Right forelimb (tissue), 1 donor: ENCODE data around the gene HFE.
"Not testable (repeated sequence)": the region's sequence is repeated elsewhere in the genome, so short reads cannot be mapped to it uniquely, and the experiment has no call there.

ENCODE experiments used
- DNase-seq: peaks from one replicate; pipeline ENCODE4 v3.0.0-alpha.2; 2018

The HFE gene

DNA sequence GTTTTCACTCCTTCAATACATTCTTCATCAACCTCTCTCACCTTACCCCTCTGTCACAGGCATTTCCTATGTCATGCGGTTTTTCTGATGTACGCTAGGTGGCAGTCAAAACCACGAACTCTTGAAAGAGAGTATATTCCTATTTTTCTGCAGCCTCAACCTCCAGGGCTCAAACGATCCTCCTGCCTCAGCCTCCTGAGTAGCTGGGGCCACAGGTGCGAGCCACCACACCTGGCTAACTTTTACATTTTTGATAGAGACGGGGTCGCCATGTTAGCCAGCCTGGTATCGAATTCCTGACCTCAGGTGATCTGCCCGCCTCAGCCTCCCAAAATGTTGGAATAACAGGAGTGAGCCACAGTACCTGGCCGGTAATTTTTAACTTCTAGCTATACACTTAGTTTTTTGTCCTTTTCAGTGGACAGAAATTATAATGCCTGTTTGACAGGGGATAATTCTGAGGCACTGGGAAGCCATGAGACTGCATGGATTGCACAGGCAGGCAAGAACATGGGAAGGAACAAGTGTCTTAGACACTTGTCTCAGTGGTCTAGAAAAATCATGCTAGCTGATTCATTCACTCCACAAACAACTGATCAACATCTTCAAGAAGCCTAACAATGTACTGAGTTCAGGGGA lies 22.5 kb upstream of the HFE start:
- DNase-seq, result no peak

GRCh38 chr6:26065952-26066380 lies 21.3 kb upstream of the HFE start:
- no peak for DNase-seq

DNA sequence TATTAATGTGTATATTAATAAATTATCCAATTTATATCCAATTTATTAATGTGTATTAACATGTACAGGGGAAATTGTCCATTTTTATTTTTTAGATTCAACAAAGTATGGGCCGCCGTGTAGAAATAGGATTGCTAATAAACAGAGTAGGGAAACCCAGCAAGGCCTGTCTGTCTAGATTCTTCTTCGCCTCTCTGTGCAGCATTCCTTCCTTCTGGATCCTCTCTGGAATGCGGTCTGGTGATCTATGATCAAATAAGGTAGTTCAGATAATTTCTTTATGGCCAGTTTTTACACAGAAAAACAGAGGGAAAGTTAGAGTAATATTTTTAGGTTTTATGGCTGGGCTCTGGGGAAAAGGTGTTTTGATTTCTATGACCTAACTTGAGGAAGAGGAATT lies 19.9 kb upstream of the HFE start:
- no peak for DNase-seq

DNA sequence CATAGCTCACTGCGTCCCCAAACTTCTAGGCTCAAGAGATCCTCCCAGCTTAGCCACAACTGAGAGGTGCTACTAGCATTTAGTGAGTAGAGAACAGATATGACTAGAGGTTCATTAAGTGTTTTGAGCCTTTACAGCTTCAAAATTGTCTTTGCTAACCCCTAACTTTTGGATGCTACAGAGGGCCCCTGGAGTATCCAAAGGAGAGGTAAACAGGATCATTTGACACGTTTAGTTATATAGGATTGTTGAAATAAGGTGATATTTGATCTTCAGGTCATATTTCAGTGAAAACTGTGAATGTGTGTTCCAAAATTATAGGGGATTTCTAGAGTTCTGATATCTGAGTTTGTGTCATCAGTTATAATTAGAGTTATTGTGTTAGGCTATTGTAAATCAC lies 19.2 kb upstream of the HFE start:
- no peak for DNase-seq

DNA sequence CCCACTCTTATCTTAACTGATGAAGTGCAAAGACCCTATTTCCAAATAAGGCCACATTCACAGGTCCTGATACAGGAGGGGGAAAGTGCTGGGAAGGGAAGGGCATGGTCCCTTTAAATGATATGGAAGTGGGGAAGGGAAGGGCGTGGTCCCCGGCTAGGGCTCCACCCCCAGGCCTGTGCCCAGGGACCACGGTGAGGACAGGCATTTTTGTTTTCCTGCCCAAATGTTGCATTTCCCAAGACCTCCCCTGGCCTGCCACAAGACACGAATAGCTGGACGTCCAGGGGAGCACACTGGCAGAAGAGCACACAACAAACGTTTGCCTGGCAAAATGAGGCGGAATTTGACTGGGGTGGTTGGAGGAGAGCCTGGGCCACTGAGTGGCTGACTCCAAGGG lies 16.1 kb upstream of the HFE start:
- no peak for DNase-seq

- no peak for DNase-seq
Measured at GRCh38 chr6:26075063-26075717, 12.0 kb upstream of the HFE start.

- DNase-seq, result not testable (repeated sequence)
Measured at GRCh38 chr6:26078066-26078465, 9.2 kb upstream of the HFE start.

- DNase-seq, result not testable (repeated sequence)
Measured at GRCh38 chr6:26081096-26081495, 6.1 kb upstream of the HFE start.

DNA sequence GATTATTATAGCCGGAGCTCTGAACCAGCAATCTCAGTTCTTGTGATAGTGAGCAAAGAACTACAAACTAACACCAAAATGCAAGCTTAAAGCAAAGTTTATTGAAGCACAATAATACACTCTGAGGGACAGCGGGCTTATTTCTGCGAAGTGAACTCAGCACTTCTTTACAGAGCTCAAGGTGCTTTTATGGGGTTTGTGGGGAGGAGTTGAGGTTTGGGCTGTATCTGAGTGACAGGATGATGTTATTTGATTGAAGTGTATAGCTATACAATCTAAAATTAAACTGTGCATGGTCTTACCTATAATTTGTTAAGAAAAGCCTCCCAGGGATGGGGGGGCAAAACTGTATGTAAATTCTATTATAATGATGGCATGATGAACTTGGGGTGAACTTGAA lies 1.0 kb upstream of the HFE start:
- DNase-seq, result no peak

- no peak for DNase-seq
Measured at GRCh38 chr6:26088344-26088743, 1.1 kb downstream of the HFE start.

- DNase-seq, result no peak
Measured at GRCh38 chr6:26089272-26089671, 2.0 kb downstream of the HFE start.

GRCh38 chr6:26092443-26092842 lies 5.2 kb downstream of the HFE start:
- no peak for DNase-seq

DNA sequence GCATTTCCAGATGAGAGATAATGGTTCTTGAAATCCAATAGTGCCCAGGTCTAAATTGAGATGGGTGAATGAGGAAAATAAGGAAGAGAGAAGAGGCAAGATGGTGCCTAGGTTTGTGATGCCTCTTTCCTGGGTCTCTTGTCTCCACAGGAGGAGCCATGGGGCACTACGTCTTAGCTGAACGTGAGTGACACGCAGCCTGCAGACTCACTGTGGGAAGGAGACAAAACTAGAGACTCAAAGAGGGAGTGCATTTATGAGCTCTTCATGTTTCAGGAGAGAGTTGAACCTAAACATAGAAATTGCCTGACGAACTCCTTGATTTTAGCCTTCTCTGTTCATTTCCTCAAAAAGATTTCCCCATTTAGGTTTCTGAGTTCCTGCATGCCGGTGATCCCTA lies 6.8 kb downstream of the HFE start:
- DNase-seq, result no peak

DNA sequence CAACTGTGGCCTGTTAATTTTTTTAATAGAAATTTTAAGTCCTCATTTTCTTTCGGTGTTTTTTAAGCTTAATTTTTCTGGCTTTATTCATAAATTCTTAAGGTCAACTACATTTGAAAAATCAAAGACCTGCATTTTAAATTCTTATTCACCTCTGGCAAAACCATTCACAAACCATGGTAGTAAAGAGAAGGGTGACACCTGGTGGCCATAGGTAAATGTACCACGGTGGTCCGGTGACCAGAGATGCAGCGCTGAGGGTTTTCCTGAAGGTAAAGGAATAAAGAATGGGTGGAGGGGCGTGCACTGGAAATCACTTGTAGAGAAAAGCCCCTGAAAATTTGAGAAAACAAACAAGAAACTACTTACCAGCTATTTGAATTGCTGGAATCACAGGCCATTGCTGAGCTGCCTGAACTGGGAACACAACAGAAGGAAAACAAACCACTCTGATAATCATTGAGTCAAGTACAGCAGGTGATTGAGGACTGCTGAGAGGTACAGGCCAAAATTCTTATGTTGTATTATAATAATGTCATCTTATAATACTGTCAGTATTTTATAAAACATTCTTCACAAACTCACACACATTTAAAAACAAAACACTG lies 10.1 kb downstream of the HFE start:
- DNase-seq, result peak; percentile 68

- no peak for DNase-seq
Measured at GRCh38 chr6:26103141-26103769, 16.0 kb downstream of the HFE start.

- peak; percentile 92 for DNase-seq
Measured at GRCh38 chr6:26103770-26104456, 16.7 kb downstream of the HFE start.

DNA sequence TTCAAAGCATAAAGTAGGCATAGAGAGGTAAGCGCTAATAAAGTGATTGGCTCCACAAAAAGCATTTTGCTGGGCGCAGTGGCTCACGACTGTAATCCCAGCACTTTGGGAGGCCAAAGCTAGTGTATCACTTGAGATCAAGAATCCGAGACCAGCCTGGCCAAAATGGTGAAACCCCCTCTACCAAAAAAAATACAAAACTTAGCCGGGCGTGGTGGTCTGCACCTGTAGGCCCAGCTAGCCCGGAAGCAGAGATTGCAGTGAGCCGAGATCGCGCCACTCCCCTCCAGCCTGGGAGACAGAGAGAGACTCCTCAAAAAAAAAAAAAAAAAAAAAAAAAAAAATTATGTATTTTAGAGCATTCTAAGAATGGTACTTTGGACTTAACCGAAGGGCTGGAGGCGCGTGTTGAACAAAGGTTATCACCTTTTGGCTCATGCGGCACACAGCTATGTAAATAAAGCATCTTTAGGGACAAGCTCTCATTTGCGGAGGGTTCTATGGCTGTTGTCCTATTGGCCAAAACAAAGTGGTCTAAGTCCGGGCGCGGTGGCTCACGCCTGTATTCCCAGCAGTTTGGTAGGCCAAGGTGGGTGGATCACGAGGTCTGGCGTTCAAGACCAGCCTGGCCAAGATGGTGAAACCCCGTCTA lies 17.4 kb downstream of the HFE start:
- no peak for DNase-seq

DNA sequence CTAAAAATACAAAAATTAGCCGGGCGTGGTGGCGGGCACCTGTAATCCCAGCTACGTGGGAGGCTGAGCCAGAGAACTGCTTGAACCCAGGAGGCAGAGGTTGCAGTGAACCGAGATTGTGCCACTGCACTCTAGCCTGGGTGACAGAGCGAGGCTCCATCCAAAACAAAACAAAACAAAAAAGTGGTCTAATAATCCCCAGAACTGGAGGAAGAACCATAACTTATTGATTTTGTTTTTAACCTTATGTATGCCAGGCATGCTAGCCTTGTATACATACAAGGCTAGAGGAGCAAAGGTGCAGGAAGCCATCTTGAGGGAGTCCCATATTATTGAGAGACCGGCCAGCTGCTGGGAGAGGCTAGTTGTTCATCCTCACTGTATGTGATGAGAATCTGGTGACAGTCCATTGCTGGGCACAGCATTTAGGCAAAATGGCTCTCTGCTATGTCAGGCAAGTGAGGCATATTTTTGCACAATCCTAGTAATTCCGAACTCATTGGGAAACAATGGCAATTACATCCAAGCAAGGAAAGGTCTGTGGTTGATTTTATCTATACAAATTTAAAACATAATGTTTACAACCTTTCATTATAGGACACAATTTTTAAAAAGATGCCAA lies 18.0 kb downstream of the HFE start:
- DNase-seq, result no peak

DNA sequence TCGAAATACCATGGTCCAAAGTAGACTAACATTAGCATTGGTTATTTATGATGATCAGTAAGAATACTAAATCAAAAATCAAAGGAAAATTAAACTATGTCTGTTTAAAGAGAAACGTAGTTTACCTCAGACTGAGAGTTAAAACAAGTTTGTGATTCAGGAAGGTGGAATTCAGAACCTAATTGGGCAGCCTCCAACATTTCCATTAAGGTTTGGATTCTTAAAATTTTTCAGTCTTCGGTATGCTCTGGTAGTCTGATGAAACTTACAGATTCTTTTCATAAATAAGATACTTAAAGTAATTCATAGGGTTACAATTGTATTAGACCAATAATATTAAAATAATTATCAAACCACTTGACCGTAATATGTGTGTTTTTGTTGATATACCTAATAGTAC lies 18.6 kb downstream of the HFE start:
- no peak for DNase-seq

DNA sequence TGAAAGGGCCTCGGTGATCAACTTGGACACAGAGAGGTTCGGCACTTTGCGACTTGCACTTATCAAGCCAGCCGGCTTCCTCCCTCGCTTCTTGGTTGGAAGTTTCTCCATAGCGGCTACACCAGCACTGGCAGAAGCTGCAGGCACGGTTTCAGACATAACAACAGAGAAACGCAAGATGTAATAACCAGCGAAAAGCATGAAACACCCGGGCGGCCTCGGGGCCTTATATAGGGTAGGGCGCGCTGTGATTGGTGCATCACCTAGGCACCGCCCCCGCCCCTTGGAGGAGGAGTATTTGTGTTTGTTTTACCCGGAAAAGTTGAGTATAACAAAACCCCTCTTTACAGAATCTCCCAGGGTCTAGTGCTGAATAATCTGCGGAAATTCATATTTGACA lies 20.7 kb downstream of the HFE start:
- no peak for DNase-seq

GRCh38 chr6:26109772-26110171 lies 22.5 kb downstream of the HFE start:
- DNase-seq, result no peak

GRCh38 chr6:26113570-26113969 lies 26.3 kb downstream of the HFE start:
- DNase-seq, result no peak
